Raji (cell line): ENCODE data around the gene NECTIN1.

Experiments used
- POLR2A ChIP-seq: IDR thresholded peaks from 2 replicates; pipeline ENCODE4 v1.6.1; 2011; ENCODE audit warnings: low read depth, low read length, control low read depth; ENCODE audit not compliant: insufficient read depth

NECTIN1 gene

DNA sequence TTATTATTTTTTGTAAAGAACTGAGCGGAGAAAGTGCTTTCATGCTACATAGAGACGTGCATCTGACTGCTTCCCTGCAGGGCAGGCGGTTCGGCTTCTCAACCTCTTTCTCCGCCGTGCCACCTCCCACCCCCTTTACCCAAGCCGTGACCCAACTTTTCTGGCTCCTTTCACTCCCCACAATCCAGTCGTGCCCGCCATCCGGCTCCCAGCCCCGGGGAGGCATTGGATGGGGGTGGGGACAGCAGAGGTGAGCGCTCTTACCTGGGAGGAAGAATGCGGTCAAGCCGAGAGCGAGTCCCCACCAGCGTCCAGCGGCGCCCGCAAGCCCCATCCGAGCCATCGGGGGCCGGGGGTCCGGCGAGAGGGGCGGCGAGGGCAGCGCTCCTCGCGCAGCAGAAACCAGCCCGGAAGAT, 781 bp downstream of the NECTIN1 start:
- no peak for TF ChIP-seq POLR2A

DNA sequence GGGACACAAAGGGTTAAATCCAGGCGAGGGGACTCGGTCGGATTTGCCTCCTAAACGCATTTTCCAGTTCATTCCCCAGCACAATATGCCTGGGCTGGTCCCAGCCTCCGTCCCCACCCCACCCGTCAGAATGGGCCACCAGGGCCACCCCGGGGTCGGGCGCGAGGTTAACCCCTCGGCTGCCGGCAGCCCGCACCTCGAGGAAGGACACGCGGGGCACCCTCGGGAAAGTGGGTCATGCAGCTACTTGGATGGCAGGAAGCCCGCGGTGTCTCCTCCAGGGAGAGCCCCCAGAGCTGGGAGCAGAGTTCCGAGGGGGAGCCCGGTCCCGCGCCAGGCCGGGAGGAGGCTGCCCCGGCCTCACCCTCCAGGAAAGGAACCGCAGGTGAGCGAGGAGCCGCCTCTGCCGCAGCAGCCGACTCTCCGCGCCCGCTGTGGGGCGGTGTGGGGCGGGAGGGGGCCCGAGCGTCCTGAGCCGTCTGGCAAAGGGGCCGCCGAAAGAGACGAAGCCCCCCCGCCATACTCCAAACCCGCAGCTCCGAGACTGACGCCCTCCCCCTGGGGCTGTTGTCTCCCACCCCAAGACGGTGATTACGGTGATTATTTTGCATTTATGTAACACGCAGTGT, 1.4 kb downstream of the NECTIN1 start:
- TF ChIP-seq POLR2A = no peak

DNA sequence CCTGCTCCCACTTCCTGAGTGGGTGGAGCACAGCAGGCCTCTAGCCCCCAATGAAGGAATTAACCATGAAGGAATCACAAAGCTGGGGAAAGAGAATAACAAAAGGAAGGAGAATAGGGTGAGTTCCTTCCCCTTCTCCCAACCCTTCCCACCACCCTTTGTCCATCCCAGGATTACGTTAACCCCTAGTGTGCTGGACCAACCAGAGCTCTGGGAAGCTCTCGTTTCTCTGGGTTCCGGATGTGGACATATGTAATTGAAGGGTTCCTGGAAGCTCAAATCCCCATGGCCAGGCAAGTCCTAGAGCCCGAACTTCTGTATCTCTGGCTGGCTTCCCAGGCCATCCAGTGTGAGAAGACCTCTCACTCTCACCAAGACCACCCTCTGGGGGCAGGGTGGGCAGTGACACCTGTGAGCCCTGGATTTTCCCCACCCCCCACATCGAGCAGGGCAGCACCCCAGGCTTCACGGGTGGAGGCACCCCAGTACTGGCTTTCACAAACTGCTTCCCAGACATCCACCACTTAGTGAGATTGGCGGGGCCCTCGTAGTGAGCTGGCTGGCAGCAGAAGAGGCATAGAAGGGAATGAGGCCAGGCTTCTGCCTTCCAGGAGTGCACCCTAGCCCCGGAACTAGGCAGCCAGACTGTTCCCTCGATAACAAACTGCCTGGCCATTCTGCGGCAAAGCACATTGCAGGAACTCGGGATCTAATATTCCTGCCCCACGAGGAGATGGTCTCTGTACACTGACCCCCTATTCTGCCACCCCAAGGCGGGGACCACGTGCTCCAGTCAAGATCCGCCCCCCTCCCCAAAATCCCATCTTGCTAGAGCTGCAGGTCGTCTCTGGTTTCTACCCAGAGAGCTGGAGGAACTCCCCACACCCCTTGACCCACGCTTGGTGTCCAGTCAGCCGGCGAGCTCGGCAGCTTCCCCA, 2.1 kb downstream of the NECTIN1 start:
- TF ChIP-seq POLR2A = no peak

DNA sequence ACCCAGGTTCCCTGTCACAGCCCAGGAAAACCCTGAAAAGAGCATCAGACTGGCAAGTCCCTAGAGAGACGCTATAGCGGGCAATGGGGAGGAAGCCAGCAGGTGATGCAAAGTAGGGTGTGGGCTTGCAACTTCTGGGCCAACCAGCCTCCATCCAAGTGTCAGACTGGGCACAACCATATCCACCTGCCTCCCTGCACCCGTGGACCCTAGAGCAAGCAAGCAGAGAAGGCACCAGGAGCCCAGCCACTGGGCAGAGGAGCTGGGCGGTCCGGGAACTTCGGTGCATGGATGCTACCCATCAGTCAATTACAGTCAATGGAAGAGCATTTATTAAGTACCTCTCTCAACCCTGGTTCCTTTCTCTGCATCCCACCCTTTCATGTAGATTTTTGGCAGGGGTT, 2.8 kb downstream of the NECTIN1 start:
- no peak for TF ChIP-seq POLR2A

DNA sequence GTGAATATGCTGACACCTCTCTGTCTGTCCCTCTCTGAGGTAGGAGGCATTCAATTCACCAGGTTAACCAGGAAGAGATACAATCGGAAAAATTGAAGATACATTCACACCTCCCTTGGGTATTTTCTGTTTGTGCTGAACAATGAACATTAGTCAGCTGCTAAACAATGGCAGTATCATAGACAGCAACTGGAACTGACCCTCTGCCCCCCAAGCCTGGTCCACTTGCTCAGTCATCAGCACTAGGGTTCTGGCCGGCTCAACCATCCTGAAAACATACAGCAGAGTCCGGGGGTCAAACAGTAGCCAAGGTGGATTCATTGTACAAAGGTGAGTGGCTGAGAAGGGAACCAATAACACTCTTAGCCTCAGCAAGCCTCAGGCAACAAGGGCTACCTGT, 4.0 kb downstream of the NECTIN1 start:
- TF ChIP-seq POLR2A = no peak

DNA sequence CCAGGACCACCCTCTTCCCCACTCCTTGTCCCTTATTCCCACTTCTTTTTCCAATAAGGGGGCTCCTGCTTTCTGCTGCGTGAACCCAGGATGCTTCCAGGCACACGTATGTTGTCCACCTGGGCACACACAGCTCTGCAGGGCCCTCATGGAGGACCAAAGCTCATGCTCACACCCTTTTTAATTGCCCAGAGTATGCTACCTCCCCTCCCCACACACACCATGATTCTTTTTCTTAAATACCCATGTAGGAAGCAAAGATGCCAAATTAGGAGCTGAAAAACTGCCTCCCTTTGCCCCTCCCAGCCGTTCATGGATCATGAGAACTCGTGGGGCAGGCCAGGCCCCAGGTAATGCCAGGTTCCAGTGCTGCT, 5.1 kb downstream of the NECTIN1 start:
- no peak for TF ChIP-seq POLR2A

DNA sequence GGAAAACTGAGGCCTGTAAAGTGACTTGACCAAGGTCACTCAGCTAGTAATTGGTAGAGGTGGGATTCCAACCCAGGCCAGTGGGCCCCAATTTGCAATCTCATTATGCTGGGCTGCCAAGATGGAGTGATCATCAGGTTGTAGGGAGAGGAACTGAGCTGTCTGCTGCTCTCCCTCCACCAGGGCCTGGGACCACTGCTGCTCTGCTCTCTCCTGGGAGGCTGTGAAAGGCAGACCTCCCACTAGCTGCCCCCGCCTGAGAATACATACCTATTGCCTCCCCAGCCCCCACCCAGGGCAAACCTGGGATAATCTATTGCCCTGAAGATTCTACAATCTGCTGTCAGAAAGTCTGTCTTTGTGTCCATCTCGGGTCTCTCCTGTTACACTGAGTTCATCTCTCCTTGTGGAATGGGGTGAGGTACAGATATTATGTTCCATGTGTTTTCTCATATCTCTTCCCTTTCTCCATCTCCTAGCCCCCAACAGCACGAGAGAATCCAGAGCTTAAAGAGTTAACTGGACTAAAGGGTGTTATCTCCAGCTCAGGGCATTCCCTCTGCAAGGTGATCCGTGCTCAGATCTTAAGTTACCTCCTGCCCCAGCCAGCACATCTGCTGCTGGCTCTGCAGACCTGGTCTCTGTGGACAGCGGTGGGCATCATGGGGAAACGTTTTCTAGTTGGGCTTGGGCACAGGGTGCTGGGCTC, 5.6 kb downstream of the NECTIN1 start:
- TF ChIP-seq POLR2A = no peak

DNA sequence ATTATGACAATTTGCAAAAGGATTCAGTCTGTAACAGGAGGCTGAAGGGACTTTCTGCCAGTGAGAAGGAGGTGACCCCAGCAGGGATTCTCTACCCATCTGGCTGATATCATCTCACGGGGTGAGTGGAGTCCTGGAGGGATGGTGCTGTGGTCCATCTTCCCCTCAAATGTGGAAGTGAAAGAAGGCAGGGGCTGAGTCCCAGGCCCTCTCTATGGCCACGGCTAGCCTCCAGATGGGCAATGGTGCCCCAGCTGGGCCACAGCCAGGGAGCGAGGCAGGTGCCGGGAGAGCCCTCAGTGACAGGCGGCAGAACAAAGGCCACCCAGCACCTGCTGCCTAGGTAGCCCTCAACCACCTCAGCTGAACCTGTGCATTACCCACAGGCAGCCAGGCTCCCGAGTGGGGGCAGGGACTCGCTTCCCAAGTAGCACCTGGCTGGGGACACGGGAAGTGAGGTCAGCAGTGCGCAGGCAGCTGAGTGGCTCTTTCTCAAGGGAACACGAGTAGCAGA, 6.7 kb downstream of the NECTIN1 start:
- no peak for TF ChIP-seq POLR2A

DNA sequence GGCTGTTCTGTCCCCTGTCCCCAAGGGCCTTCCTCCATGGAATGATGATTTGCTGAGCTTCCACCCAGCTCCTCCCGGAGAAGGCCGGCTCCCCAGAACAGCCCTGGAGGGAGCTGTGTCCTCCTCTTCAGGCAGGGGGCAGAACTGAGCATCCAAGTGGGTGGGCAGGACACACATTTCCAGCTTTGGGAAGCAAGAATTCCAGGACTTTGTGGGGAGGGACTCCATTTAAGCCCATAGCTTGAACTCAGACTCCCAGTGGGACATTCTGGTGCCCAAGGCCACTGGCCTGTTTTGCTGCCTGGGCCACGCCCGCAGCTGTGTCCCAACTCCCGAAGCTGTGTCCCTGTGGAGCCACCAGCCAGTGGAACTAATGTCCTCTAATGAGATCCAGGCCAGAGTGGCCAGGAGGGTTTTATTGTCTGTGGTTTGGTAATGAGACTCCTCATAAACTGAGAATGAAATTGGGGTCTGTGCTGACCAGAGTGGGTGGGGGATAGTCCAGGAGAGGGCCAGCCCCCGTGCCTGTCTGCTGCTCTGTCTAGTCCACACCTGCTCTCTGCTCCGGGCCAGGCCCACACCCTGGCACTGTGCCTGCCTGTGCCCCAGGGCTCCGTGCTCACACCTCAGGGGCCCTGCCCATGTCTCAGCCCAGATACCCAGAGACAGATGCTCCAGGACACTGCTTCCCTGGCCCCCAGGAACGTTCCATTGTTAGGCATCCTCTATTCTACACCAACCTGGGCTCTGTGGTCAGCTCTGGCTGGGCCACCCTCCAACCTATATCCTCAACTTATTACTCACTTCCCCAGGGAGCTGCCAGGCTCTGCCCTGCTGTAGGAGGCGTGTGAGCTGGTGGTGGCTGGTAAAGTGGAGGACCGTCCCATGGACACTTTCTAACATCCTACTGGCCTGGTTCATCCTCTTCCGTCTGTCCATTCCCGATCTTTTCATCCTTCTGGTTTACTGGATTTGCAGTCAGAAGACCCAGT, 7.6 kb downstream of the NECTIN1 start:
- TF ChIP-seq POLR2A = no peak

DNA sequence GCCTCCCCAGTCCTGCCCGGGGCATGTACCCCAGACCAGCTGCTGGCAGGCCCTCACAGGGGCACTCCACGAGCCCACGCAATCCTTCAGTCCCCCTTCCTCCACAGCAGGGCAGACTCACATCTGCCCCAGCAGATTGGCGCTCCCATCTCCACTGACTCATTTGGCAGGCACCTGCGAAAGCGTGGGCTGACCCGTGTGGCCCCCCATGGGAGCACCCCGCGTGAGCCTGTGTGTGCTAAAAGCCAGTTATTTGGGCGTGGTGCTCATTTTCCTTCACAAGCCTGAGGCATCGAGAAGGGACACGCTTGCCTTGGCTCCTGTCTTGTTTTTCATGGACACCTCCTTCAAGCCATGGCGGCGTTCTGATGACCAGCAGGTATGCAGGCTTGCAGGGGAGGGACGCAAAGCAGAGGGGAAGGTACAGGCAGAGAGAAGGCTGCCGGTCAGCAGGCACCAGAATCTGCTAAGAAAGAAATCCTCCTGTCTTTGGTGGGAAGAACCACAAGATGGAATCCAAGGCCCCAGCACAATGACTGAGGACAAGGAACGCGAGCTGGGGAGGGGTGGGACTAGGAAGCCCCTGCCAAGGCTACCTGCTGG, 8.6 kb downstream of the NECTIN1 start:
- TF ChIP-seq POLR2A = no peak

DNA sequence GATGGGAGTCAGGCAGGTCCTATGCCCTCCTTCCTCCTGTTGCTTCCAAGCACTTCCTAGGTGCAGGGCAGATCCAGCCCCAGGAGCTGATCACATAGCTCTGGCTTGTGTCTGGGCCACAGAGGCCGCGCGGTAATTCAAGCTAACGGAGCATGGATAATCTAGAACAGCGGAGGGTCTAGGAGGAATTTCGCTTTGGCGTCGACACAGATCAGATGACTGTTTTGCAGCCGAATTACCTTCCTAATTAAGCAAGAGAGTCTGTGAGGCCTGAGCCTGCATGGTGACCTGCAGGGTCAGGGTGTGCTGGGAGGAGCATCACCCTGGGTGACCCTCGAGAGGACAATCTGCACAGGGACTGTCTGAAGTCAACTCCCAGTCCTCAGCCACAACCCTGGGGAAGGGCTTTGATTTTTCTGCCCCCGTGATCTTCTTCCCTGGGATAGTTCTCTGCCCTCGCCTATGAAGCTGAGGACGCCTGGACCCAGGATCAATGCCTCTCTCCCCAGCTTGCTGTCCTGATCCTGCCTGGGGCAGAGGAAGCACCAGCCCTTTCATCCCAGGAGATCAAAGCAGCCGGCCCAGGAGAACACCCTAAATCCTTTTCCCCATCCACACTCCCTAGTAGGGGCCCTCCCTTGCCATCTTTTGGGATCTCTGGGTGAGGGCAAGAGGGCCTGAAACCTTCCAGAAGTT, 11.0 kb downstream of the NECTIN1 start:
- no peak for TF ChIP-seq POLR2A

DNA sequence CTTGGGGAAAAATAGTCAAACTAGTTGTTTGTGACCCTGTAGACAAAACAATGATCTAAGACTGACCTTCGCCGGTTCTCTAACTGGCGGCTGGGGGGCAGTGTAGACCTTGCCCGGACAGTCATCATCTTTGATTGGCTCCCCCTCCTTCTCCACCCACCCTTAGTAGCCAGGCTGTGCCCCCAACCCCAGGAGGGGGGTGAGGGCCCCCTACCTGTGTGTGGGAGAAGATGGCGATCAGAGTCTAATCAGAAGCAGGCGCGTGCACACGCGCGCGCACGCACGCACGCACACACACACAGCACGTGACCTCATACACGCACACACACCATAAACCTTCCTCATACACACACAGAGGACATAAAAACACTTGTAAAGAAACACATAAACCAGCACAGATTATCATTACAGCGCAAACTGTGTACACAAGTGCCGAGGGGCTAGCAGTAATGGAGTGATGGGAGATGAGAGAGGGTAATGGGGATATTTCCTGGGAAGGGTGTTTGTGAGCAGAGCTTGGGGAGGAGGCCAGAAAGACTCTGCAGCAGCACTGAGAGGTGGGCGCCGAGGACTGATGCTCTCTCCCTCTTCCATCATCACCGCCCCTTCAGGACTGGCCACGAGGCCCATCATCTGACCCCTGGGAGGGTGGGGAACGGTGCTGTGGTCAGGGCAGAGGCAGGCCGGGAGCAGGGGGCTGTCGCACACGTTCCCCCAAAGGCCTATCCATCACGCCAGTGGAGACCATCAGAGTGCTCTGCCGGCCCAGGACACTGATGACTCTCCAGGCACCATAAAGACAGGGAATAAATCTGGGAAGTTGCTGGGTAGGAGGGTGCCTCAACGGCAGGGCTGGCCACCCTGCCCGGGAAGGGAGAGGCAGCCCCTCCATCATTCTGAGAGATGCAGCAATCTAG, 12.2 kb downstream of the NECTIN1 start:
- TF ChIP-seq POLR2A = no peak
